ACHN (cell line): ENCODE measurements around the gene SEMA3B.
"Not testable (repeated sequence)": the region's sequence is repeated elsewhere in the genome, so short reads cannot be mapped to it uniquely, and the experiment has no call there.

Experiments
- DNase-seq: peaks from one replicate; pipeline ENCODE4 v3.0.0-alpha.2; 2015
- in situ Hi-C: cut with HindIII; loops from 2 replicates; pipeline ENCODE4 v1.10.0; 2017; ENCODE audit warnings: low sequenced_read_pairs, low pct_ligation_motif_present, low pct_unique_long_range_greater_than_20kb

Gene SEMA3B

DNA sequence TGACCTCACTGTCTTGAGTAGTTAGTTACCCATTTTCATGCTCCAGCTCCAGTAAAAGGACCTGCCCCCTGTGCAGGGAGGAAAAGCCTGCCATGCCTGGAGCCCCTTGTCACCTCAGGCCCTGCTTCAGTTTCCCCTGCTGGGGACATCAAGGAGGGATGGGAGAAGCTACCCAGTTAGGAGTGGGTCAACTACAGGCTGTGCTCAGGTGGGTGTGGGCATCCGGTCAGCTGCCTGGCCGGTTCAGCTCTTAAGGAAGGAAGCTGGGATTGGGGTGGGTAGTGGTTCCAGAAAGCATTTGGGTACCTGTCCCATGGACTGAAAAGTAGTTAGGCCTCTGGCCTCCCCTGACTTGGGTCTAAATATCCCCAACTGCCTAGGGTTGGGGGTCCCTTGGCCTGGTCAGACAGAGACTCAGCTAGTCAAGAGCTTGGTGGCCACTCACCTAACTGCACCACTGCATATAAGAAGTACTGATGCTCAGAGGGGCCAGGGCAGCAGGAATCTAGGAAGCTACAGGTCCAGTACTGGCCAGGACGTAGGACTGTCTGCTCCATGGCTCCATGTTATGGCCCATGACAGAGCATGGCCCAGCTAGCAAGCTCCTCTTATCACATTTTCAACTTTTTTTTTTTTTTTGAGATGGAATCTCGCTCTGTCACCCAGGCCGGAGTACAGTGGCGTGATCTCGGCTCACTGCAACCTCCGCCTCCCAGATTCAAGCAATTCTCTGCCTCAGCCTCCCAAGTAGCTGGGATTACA lies 10.5 kb downstream of the SEMA3B start:
- in situ Hi-C loops: no loop called here
- DNase-seq: no peak

DNA sequence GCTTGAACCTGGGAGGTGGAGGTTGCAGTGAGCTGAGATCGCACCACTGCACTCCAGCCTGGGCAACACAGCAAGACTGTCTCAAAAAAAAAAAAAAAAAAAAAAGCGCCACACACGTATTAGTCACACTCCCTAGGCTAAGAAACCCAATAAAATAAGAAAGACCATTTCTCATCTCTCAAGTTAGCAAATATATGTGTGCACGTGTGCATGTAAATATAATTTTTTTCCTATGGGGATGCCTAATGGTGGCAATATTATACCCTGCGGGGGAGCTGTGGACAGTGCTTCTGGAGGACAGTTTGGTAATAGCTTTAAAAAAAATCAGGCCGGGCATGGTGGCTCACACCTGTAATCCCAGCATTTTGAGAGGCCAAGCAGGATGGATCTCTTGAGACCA lies 15.2 kb downstream of the SEMA3B start:
- DNase-seq, in situ Hi-C loops: not testable (repeated sequence)

DNA sequence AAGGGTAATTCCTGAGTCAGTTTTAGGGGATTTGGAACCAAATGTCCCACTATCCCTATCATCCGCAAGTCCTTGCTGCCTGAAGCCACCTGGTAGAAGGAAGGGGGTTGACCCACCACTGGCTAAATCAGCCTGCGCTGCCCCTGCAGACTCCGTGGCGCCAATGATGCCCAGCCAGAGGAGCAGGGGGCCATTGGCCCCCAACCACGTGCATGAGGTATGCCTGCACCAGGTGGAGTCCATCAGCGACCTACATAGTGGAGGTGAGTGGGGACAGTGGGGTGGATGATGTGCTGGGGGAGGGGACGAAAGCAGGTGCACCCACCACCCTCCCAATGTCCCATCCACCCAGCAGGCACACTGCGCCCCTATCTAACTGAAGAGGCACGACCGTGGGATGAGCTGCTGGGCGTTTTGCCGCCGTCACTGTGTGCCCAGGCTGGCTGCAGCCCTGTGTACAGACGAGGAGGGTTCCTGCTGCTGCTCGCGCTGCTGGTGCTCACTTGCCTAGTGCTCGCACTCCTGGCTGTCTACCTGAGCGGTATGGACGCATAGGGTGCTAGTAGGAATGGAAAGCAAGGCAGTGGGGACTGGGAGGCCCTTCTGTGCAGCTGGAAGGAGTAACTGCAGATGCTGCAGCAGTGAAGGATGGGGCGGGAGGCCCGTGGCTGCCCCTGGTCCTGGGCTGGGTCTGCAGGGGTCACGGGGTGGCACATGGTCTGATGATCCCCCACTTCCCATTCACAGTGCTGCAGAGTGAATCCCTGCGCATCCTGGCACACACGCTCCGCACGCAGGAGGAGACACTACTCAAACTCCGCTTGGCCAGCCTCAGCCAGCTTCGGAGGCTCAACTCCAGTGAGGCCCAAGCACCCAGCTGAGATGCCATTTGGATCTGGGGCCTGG lies 17.6 kb downstream of the SEMA3B start:
- in situ Hi-C loops: no loop called here
- no peak for DNase-seq

DNA sequence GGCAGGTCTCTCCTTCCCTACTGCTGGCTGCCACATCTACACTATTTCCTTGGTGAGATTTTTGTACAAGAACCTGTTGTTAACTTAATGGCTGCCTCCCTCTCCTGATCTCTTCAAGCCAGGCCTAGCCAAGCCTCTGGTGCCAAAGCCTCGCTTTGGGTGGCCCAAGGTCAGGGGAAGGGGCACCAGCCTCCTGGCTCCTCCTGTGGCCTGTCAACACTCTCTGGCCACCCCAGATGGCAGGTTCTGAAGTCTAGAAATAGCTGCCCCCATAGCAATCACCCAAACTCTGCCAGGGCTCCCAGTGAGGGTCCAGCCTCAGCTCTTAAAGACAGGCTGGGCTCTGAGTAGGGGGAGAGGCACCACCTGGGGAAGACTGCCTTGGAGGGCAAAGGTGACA lies 18.3 kb downstream of the SEMA3B start:
- in situ Hi-C loops: no loop called here
- DNase-seq: no peak

DNA sequence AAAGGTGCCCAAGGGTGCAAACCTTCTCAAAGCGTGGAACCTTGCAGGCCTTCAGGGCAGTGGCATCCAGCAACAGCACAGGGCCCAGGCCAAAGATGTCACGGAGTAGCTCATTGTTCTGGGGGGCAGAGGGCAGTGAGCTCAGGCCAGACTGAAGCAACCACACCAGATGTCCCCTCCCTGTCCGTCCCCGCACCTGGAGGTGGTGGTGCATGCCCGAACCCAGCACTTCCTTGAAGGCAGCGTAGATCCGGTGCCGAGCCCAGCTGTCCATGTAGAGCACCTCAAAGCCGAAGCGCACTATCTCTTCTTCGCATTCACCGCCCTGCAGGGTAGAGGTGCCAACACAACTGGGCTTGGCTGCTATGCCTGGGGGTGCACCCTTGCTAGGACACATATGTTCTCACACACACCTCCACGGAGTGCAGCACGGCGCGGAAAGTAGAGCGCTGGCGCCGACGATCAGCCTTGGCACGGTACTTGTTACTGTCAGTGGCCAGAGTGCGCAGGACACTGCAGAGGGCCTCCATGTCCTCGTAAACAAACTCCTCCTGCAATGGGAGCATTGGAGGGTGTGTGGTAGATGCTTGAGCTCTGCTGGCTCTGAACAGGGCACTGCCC lies 19.6 kb downstream of the SEMA3B start:
- in situ Hi-C loops: no loop called here
- no peak for DNase-seq

DNA sequence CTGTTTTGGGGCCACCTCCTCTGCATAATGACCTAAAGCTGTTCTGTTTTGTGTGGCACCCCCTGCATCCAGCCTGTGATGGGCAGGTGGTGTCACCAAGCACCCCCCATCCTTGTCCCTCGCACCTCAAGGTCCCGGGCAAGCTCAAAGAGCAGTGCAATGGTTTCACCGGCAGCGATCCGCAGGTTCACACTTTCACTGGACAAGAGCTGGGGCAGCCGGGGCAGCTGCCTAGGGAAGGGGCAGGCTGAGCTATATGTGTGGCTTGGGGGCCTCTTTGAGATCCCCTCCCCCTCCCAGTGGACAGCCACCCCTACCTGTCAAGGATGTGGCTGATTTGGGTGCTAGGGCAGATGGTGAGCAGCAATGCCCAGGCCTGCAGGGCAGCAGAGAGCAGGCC lies 20.2 kb downstream of the SEMA3B start:
- in situ Hi-C loops: no loop called here

DNA sequence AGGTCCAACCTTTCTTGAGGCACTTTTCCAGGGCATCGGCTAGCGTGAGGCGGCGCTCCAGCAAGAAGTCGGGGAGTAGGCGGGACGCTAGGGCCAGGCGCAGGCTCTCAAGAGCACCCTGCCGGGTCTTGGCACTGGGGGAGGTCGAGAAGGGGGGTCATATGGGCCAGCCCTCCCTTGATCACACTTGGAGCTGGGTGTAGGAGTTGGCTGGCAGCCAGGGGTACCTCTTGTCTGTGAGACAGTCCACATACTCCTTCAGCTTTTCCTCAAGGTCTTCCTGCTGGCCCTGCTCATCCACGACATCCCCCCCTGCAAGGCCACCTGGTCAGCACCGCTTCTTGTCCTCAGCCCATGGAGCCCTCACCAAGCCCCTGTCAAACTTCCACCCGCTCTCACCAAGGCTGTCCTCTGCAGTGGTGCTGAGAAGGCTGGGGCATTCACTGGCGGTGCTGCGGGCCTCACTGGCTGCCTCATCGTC lies 21.3 kb downstream of the SEMA3B start:
- no peak for DNase-seq
- in situ Hi-C loops: no loop called here

More for the DNA sequence above, 20.2 kb downstream of the SEMA3B start:
- DNase-seq: no peak

DNA sequence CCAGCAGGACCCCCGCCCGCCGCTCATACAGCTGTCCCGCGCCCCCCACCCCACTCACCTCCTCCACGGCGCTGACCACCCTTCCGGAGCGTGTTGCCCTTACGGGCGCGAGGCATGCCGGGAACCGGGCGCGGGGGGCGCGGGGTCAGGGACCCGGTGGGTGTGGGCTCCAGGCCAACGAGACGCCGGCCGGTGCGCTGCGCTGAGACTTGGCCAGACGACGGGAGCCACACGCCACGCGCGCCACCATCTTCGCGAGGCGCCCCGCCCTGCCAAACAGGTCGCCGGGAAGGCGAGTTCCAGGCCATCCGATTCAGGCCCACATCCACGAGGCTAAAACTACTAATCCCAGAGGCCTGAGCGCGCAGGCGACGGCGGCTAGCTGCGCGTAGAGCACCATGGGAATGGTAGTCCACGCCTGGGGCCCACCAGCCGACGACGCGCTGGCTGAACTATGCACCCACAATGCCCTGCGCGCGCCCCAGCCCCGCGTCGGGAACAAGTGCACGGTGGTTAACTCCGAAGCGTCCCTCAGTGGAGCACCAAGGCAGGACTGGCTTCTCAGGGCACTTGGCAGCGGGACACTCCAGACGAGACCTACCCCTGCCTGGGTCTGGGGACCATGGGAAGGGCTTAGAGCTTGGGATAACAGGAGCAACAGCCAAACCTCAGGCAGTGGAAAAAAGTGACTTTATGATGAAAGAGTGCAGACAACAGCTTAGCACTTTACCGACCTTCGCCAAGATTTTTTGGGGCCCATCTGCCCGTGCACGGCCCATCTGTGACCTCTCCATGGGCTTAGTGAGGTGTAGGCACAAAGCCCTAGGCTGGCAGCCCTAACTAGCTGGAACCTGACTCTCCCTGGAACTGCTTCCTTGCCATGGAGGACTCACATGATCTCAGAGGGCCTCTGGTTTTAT lies 23.5 kb downstream of the SEMA3B start, which contains the start of gene IFRD2:
TSS of gene IFRD2 (minus strand) at position 271 of the 920 bp plus-strand sequence. CDS start at position 116, 155 bp downstream.
- in situ Hi-C loops: no loop called here
- peak; percentile 95 for DNase-seq

DNA sequence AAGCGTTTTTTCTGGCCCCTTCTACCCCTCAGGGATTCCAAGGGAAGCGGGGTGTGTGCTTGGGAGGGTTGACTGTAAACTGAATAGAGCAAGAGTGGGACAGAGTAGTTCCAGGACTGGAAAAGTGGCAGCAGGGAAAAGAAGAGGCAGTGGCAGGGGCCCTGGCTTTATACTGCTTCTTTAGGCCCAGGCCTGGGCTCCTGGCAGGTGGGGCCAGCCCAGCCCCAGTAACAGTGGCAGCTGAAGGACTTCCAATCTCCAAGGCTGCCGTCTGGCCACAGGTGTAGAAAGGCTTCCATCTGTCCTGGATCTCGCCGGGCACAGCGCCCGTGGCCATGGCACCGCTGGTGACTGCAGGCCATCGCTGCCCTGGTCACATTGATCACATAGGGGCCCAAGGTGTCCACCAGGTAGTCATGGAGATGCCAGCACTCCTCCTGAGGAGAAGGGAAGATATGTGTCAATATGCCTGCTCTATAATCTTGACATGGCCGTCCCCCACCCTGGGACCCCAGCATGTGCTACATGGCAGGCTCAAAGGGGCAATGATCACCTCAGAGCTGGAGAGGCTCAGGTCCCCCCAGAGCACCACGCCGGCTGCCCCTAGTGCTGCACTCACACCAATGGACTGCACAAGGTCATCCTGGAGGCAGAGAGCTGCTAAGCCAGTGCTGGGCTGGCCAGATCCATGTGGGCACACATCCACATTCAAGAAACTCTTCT lies 24.3 kb downstream of the SEMA3B start:
- no peak for DNase-seq
- in situ Hi-C loops: no loop called here

DNA sequence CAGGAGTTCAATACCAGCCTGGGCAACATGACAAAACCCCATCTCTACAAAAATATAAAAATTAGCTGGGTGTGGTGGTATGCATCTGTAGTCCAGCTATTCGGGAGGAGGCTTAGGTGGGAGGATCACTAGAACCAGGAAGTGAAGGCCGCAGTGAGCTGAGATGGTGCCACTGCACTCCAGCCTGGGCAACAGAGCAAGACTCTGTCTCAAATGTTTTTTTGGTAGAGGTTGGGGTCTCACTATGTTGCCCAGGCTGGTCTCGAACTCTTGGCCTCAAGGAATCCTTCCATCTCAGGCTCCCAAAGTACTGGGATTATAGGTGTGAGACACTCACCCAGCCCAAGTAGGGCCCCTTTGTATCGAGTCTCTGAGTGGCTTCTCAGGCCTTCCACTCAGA lies 25.1 kb downstream of the SEMA3B start:
- no peak for DNase-seq
- in situ Hi-C loops: no loop called here

DNA sequence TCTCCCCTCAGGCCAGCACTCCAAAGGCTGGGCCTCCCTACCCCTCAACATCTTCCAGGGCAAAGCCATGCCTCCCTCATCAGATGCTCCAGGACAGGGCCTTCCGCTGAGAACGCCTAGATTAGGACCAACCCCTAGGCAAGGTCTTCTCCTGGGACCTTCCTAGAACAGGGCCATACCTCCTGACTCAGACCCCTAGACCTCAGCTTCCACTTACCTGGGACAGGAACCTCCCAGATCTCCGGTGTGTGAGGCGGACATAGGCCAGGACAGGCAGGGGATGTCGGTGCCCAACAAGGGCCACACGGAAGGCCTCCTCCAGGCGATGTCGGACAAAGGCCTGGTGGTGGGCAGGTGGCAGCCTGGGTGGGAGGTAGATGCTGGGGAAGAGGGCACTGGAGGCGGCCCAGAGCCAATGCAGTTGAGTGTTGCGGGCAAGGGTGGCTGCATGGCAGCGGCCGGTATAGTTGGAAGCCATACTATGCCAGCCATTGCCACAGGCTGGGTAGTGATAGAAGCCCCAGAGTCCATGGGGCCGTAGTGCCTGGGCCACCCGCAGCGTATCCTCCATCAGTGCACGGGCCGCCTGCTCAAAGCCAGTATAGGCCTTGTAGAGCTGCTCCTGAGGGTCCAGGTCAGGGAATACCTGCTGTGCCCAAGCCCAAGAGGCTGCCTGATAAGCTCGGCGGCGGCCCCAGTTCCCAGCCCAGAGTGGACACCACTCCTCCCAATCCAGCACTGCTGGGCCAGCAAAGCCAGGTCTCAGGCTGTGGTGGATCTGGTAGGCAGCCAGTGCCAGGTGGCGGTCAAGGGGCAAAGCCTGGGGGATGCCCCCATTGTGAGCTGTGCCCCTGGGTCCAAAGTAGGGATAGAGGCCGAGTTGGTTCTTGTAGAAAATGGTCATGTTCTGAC lies 25.8 kb downstream of the SEMA3B start:
- DNase-seq: no peak
- in situ Hi-C loops: no loop called here

DNA sequence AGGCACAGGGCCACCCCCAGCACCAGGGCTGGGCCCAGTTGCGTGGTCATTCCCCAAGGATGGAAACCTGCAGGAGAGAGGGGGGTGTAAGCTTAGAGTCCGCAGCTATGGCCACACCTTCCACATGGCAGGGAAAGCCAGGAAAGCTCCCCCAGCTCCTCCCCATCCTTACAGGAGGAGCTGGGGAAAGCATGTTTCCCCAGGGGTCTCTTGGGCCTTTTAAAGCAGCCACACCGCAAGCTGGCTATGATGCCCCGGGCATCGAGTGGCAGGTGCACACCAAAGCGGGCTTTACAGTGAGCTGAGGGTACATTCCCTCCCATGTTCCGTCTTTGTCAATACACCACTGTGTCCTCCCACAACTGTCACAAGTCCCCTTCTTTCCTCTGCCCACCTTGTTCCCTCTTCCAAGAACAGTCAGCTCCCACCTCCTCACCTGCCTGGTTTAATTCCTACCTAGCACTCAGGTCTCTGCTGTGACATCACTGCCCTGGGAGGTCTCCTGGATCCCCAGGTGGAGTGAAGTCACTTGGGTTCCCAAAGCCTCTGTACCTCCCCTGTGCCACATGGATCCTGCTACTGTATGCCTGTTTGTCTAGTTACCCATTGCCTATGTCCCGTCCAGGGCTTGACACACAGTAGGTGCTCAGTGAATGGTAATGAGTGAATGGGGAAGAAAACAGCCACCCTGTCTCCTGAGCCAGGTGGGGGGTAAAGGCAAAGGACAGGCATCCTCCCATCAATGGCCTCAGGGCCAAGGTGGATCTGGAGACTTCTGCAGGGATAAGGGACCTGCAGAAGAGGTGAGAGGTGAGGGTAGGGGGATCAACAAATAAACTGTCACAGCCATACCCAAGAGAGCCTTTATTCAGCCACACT lies 26.8 kb downstream of the SEMA3B start:
- no peak for DNase-seq
- in situ Hi-C loops: no loop called here

DNA sequence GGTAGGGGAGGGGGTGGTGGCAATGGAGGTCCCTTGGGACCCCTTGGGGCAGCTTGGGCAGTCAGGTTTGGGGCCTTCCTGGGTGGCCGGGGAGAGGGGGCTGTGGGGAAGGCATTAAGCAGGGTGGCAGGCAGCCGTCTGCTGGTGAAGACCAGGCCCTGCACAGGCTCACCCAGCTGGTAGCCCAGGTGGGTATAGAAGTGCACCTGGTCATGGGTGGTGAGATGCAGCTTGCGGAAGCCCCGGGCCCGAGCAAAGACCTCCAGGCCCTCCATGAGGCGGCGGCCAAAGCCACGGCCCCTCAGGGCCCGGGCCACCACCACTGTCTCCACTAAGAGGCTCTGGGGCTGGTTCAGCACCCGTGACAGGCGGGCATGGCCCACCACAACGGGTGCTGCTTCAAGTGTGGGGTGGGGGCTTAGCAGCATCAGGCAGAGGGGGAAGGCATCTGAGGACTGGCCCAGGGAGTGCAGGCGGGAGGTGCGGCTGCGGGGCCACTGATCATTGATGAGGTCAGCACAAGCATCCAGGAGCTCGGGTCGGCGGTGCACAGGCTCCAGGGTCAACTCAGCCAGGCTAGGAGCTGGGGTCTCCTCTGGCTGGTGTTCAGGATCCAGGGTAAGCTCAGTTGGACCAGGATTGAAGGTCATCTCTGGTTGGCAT lies 27.9 kb downstream of the SEMA3B start:
- DNase-seq: no peak
- in situ Hi-C loops: no loop called here

DNA sequence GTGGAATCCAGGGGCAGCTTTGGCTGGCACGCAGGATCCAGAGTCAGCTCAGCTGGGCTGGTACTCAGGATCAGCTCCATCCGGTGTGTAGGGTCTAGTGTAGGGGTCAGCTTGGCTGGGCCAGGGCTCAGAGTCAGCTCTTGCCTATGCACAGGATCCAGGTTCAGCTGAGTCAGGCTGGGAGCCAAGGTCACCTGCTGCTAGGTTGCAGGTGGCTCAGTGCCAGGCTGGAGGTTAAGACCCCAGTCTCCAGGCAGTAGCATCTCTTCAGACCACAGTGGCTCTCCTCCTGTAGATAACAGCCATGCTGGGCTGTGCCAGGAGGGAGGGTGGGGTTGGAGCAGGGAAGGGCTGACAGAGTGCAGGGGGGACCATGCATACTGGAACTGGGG lies 28.4 kb downstream of the SEMA3B start:
- DNase-seq: no peak
- in situ Hi-C loops: no loop called here
